Psoas muscle (tissue), 8 donors: ENCODE results near the gene ZNF236. TPM values are rescaled to one million over a fixed set of nuclear protein-coding genes. Genes with fewer than 3 reads are reported as not detected.

Source experiments
- ATAC-seq, 4 donors: fragments of 200-7000 bp; cut with Tn5 transposase; one replicate each; pipeline ENCODE4 v1.9.1; 2020; ENCODE audit warnings: moderate library complexity in 3 of 4, mild to moderate bottlenecking in 2 of 4
- DNase-seq, 2 donors: peaks; one replicate each; pipeline ENCODE4 v3.0.0-alpha.2; 2020
- H3K27ac ChIP-seq: fragments of 200-600 bp; one replicate; pipeline ENCODE4 v1.8.0; 2022
- H3K27me3 ChIP-seq, 3 donors: fragments of 200-600 bp in 1 of 3; one replicate each; pipeline versions ENCODE4 v1.6.1 to v1.8.0; 2013 to 2022; ENCODE audit warnings: low read length in 2 of 3, mild to moderate bottlenecking in 2 of 3, moderate library complexity in 1 of 3; ENCODE audit not compliant: insufficient read depth in 3 of 3
- H3K36me3 ChIP-seq, 2 donors: fragments of 200-600 bp in 1 of 2; one replicate each; pipeline versions ENCODE4 v1.6.1 to v1.8.0; 2013 to 2022; ENCODE audit warnings: low read depth in 1 of 2, mild to moderate bottlenecking in 1 of 2, moderate library complexity in 1 of 2; ENCODE audit not compliant: insufficient read depth in 1 of 2
- H3K4me1 ChIP-seq: fragments of 200-600 bp; one replicate; pipeline ENCODE4 v1.8.0; 2022
- H3K4me3 ChIP-seq: fragments of 200-600 bp; one replicate; pipeline ENCODE4 v1.8.0; 2022; ENCODE audit warnings: mild to moderate bottlenecking
- H3K9me3 ChIP-seq: fragments of 200-600 bp; one replicate; pipeline ENCODE4 v1.8.0; 2022
- CTCF ChIP-seq: fragments of 200-600 bp; IDR thresholded peaks from one replicate; pipeline ENCODE4 v1.8.0; 2022; ENCODE audit warnings: antibody characterized with exemption
- WGBS, 3 donors: extraction: QIAGEN DNeasy Blood & Tissue Kit; methylation state at CpG; one replicate each; pipeline versions ENCODE4 v1.1.6 to v1.1.7; 2013; 5-methylcytosine and 5-hydroxymethylcytosine counted together
- intact Hi-C, 2 donors: fragments of 100-400 bp; cut with DNase I; formaldehyde crosslinking; loops; one replicate each; pipeline versions ENCODE4 v1.11.0 to v1.14.2; 2022
- polyA plus RNA-seq, 3 donors: library from polyadenylated mRNA; stranded (reverse); fragments of 200-250 nt; gene quantifications; one replicate each; pipeline ENCODE4 v1.2.3, GENCODE V29; 2013
- total RNA-seq, 4 donors: library from RNA; stranded (reverse); fragmentation: NEBNext Ultra II Directional in 2 of 4; extraction: Animal tissue kit (Norgen Biotek cat#: 25700) in 2 of 4; gene quantifications; one replicate each; pipeline versions ENCODE4 v1.2.1 to v1.2.4, GENCODE V29; 2021 to 2023
- donor health status: healthy with polysubstance abuse.
- donor health status: DM: no; HTN: no; CAD: no; lungs with moderate emphysema.
- donor health status: Bipolar disorder and iron deficiency.
- donor health status: healthy.
- donor health status: DM: yes; HTN: yes; CAD: no.
- donor health status: DM: no; HTN: no; CAD: no.
- donor health status: DM: no; HTN: no; CAD: no.
- donor health status: DM: yes; HTN: yes; CAD: no.

Gene ZNF236
- total and polyA plus RNA-seq, 7 donors = 0.76 to 9.4 (median 7.5) TPM

- DNase-seq = no peak
- intact Hi-C loops = no loop called here
- 89 to 94% (median 92%) methylated on average over 31 of the region's 31 CpGs for WGBS, 3 donors
- H3K9me3 ChIP-seq = no peaks in the 10 kb centered on the region
- H3K4me1 ChIP-seq = peaks cover 15% of the 10 kb centered on the region
- ATAC-seq = no peak
- no peak overlapping the region for H3K4me3 ChIP-seq
- H3K36me3 ChIP-seq = peaks cover 0 to 26% of the 10 kb centered on the region in 2 donors
- no peak for TF ChIP-seq CTCF
- H3K27me3 ChIP-seq = no peaks in the 10 kb centered on the region
- no peak overlapping the region for H3K27ac ChIP-seq
These were observed 156.9 kb downstream of the ZNF236 start for GRCh38 chr18:76979111-76979751.

GRCh38 chr18:76979906-76980305, 157.5 kb downstream of the ZNF236 start:
- TF ChIP-seq CTCF = no peak
- H3K4me3 ChIP-seq = no peak overlapping the region
- DNase-seq (no peak), ATAC-seq (no peak)
- peaks cover 0 to 26% of the 10 kb centered on the region in 2 donors for H3K36me3 ChIP-seq
- WGBS, 3 donors = 77 to 86% (median 77%) methylated on average over 17 of the region's 17 CpGs
- no peak overlapping the region for H3K27ac ChIP-seq
- intact Hi-C loops = loop anchor here (5.0 kb wide), 2 partner anchors 53 to 178 kb away; no protein-coding TSS in a partner anchor
- H3K4me1 ChIP-seq = peaks cover 15% of the 10 kb centered on the region
- no peaks in the 10 kb centered on the region for H3K27me3 ChIP-seq
- no peaks in the 10 kb centered on the region for H3K9me3 ChIP-seq

- DNase-seq (no peak), ATAC-seq (no peak)
- Histone ChIP-seq H3K27ac (no peak overlapping the region), H3K4me1 (peaks cover 15% of the 10 kb centered on the region), H3K27me3 (no peaks in the 10 kb centered on the region), H3K36me3 (peaks cover 0 to 26% of the 10 kb centered on the region in 2 donors), H3K4me3 (no peak overlapping the region), H3K9me3 (no peaks in the 10 kb centered on the region)
- 75 to 87% (median 75%) methylated on average over 23 of the region's 23 CpGs for WGBS, 3 donors
- no peak for TF ChIP-seq CTCF
- intact Hi-C loops = loop anchor here (5.0 kb wide), 2 partner anchors 54 to 179 kb away; no protein-coding TSS in a partner anchor
These were observed 158.5 kb downstream of the ZNF236 start for GRCh38 chr18:76980663-76981395.

- TF ChIP-seq CTCF = no peak
- ATAC-seq (no peak), DNase-seq (no peak)
- Histone ChIP-seq H3K4me3 (no peak overlapping the region), H3K4me1 (peaks cover 15% of the 10 kb centered on the region), H3K27ac (no peak overlapping the region), H3K9me3 (no peaks in the 10 kb centered on the region), H3K27me3 (no peaks in the 10 kb centered on the region), H3K36me3 (peaks cover 0 to 26% of the 10 kb centered on the region in 2 donors)
- WGBS, 3 donors = 54 to 61% (median 57%) methylated on average over 13 of the region's 13 CpGs
- intact Hi-C loops = loop anchor here (5.0 kb wide), 2 partner anchors 54 to 179 kb away; no protein-coding TSS in a partner anchor
These were observed 159.1 kb downstream of the ZNF236 start for GRCh38 chr18:76981396-76981968.
